NK-92 treated with Interleukin-12 subunit alpha and Interleukin-12 subunit beta, amount 100 ng/mL, for 24 hours (cell line): ENCODE data around the gene TMEM17.

Experiments used
- DNase-seq: peaks from one replicate; lab custom pipeline; 2025; lab: John Stamatoyannopoulos, UW

Gene TMEM17

DNA sequence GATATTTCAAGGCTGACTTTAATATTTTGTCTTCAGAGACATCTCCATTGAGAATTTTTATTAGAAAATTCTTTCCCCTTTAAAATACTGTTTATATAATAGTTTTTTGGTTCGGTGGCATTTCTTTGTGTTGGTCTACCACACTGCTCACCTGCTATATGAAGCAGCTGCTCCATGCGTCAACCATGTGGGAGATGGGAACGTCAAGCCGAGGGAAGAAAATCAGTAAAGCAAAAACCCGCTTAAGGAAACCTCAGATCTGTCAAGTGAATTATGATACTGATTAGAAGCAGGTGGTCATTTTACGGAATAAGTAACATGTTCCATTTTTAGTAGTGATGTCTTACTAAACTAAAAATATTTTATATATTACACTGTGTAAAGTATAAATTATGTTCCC is 5.6 kb upstream of the TMEM17 start:
- no peak for DNase-seq

DNA sequence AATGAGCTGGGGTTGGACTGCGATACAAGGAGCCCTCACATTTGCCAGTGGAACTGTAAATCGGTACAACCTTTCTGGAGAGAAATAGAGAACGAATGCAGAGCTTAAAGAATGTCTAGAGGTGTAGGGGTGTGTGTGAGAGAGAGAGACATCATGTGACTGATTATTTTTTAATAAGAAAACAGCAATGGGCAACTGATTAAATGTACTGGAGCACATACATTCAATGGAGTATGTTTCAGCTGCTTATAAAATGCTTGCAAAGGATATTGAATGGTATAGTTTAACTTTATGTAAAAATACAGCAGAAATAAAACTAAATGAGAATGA is 391 bp upstream of the TMEM17 start:
- DNase-seq, result no peak

DNA sequence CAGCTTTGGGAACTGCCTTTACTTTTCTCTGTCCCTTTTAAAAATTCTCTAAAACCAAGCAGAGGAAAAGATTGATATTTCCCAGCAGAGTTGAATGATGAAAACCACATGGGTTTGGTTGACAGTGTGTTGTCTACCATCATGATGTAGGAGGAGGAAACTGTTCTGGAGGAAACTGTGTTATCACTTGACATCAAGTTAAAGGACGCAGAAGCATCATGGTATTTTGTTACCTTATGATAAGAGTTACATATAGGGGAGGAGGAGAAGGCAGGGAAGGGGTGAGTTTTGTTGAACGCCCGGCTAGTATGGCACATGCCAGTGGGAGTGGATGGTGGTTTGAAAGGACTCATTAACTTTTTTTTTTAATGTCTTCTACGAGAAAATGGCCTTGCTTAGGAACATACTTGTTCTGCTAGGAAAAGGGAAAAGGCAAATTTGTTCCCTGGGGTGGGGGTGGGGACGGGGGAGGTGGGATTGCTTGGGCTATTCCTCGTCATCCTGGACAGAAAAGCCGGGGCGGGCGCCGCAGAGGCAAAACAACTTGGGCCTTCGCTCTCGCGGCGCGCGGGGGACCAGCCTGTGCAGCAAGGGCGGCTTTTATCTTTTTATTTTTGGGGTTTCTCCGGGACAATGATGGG is 766 bp downstream of the TMEM17 start:
- DNase-seq, result no peak

DNA sequence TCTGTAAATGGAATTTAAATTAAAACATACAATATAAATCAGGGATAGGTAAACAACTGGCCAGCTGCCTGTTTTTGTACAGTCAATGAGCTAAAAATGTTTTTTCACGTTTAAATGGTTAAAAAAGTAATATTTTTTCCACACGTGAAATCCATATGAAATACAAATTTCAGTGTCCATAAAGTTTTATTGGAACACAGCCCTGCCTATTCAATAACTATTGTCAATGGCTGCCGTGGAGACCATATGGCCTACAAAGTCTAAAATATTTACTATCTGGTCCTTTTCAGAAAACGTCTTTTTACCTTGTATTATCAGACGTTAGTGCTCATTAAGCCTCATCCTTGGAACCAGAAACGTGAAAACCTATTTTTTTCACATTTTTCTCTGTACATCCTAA is 1.3 kb downstream of the TMEM17 start:
- no peak for DNase-seq

DNA sequence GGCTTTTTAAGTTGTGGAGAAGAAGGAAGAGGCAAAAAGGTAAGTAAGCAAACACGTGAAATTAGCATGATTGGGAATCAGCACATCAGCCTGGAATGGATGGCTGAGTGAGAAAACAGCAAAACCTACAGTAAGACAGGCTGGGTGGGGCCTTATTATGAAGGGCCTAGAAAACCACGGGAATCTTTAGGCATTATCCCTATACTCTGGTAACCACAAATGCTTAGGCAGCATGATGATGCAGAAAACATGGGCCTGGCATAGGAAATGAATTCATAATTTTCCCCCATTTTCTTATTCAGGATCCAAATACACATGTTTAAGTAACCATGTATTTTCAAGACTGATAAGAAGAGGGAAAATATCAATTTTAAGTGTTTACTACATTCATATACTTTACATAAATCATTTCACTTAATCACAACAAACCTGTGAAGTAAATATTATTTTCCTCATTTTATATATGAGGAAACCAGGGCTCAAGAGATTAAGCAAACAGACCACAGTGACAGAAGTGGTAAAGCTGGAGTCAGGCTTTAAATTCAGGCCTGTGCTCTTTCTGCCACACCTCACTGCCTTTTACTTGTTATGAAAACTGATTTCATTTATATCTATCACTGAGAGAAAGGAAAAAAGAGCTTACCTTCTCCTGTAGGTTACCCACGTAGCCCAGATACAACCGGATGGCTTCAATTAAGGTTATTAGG is 4.0 kb downstream of the TMEM17 start:
- no peak for DNase-seq

DNA sequence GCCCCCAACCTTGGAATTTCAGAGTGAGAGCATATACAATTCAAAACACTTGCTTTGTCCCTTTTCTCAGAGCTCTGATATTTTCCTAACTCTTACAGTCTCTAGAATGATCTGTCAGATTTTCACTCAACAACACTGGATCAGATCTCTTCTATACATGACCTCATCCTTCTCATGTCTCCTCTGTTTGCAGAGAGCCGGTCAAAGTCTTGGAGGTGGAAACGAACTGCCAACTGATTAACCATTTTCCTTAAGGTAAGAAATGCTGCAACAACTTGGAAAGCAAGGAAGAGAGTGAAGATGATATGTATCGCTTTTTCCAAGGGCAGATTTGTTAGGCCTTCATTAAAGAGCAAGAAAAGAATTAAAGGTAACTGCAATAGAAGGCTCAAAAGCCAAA is 4.9 kb downstream of the TMEM17 start:
- no peak for DNase-seq

DNA sequence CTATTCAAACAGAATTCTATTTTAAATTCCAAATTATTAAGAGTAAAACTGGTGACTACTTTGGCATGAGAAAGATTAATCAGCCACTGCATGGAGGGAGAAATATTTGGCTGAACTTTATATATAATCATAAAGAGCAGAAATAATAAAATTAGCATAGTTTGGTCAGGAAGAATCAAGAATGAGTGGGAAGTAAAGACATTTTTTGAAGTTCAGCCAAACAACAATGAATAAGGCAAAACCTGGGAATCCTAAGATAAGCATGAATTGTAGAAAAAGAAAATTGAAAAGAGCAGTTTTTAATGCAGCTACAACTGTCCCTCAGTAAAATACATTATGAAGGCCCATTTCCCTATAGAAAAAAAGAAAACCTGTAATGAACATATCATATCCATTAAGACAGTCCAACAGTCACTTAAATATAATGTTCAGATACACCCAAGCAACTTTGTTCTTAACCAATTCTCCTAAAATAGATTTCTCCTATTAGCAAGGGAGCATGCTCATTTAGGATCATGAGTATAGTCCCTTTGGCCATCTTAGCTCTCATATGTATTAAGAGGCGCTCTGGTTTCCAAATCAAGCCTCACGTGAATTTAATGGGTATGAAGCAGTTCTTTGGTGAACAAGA is 6.5 kb downstream of the TMEM17 start:
- DNase-seq, result no peak

DNA sequence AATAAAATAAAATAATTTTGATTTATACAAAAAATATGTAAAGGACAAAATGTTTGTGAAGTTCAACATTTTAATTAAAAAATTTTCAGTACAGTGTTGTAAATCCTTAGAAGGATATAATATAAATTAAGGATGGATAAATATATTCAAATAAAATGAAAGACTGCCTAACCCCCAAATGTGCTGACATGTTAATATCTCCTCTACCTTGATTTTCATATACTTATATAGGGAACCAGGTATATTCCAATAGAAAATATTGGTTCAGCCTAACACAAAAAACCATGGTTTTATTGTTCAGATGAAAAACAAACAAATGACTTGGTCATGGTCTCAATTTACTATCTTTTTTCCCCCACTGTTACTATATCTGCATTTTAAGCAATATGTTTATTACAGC is 7.3 kb downstream of the TMEM17 start:
- DNase-seq, result no peak

DNA sequence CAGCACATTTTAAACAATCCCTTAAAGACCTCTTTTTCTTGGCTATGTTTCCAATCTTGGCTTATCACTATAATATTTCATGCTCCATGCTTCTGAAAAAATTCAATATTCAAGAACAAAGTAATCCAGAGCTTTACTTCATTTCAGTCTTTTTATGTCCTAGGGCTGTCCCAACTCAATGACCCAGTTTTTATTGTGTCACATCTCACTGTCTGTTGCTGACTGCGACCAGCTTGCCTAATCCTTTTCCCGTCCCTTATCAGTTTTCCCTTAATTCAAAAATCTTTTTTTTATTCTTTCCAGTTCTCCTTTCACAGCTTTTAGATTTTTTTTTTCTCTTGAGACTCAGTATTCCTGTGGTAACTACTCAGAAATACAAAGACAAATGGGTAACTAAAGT is 10.2 kb downstream of the TMEM17 start:
- DNase-seq, result no peak

DNA sequence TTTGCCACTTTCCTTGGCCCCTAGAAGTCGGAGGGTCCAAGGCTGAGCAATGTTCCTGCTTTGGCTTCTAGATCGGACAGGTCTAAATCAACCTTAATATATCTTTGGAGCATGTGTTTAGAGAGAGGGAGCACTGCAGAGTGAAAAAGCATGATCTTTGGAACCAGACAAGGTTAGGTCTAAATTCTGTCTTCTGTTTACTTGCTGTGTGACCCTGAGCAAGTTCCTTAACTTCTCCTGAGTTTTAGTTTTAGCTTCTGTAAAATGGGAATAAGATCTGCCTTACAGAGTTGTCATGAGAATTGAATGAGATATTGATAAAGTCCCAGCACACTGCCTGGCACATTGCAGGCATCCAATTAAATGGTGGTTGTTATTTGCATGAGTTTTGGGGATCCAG is 13.9 kb downstream of the TMEM17 start:
- DNase-seq, result no peak

DNA sequence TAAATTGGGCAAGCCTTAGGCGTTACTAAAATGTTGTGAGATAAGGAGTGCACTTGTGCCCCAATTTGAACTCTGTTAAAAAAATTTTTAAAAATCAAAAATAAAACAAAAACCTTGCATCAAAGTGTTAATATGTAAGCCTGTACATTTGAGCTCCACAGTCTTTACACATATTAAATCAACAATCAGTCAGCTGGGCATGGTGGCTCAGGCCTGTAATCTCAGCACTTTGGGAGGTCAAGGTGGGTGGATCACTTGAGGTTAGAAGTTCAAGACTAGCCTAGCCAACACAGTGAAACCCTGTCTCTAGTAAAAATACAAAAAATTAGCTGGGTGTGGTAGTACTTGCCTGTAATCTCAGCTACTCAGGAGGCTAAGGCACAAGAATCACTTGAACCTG is 16.3 kb downstream of the TMEM17 start:
- DNase-seq, result no peak

DNA sequence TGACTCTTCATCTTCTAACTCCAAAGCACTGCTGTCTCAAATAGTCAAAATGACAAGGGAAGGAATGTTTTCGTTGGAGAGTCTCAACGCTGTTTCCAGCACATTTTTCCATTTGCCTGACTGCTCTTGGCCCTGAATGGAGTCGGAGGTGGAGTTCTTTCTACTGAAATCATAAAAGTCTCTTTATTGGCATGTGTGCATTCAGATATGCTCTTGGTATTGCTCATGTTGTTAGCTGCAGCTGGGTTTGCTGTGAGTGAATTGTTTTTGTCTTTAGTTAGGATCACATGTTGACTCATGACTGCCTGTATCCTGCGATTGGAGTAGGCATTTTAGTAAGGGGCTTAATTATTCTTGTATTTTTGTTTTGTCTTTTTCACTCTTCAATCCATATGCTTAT is 16.8 kb downstream of the TMEM17 start:
- DNase-seq, result no peak

DNA sequence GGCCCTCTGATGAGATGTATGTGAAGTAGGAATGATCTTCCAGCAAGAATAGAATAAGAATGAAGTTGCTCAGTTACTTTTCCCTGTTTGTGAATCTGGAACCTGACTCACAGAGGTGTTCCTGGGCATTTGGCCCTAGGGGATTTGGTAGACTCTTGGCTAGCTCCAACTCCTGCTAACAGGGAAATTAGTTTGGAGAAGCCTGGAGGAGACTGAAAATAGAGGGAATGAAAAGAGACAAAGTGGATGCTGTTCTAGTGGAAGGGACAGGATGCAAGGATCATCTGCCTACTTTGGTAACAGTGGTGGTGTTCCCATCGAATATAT is 19.6 kb downstream of the TMEM17 start:
- no peak for DNase-seq

DNA sequence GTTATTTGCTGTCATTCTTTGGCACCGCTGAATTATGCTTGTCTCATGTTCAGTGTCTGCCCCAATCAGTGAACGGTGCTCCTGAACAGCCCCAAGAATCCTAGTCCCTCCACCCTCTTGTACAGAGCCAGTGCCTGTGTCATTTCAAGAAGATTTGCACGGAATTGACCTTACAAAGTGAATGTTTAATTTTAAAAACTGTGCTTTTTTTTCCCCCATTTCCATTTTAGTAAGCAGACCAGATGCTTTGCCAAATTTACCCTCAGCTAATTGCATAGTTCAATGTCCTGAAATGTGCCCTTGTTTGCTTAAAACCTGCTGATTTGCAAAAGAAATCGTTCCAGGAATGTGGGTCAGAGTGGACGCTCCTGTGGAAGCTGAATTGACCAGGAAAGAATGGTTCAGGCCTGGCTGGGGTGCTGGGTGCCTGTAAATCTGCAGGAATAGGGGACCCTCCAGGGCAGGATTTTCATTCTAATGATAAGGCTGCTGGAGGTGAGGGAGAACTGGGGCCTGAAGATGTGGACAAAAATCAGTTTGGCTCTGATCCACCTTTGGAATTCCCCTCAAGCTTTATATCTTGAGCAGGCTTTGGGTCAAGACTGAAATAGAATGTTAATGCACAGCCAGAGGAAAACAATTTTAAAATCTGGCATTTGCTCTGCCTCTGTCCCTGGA is 20.1 kb downstream of the TMEM17 start:
- no peak for DNase-seq

DNA sequence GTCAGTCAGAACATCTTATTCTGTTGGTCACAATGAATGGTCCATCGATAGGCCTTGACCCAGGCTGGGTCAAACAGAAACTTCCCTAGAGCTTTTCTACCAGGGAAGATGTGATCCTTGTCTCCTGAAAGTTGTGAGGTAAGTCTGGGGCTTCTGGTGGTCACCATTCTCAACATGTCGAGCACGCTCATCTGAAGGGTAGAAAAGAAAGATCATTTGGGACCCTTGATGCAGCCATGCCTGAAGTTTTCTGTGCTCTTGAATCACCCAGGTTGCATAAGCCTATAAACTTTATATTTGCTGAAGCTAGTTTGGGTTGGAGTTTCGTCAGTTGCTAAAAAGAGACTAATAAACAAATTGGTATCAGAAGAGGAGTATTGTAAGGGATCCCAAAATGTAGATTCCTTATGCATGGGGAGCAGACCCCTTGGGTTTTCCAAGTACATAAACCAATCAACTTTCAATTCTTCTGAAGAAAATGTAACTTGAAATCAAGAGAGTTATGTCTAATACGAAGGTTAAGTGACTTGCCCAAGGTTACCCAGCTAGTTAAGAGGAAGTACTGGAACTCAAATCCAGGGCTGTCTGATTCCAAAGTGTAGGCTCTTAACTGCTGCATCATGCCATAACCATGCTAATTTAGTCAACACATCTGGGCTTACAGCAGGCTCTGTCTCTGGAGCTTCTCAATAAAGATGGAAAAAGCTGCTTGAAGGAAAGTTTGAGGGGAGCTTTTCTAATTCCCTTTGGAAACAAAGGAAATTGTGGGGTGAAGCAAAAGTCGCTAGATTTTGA is 23.2 kb downstream of the TMEM17 start:
- DNase-seq, result no peak

DNA sequence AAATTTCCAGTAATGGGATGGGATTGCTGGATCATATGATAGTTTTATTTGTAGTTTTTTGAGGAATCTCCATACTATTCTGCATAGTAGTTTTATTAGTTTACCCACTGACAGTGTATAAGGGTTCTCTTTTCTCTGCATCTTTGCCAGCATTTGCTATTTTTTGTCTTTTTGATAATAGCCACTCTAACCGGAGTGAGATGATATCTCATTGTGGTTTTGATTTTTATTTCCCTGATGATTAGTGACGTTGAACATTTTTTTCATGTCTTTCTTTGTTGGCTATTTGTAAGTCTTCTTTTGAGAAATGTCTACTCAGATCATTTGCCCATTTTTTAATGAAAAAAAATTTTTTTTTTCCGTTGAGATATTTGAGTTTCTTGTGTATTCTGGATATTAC is 26.1 kb downstream of the TMEM17 start:
- no peak for DNase-seq

DNA sequence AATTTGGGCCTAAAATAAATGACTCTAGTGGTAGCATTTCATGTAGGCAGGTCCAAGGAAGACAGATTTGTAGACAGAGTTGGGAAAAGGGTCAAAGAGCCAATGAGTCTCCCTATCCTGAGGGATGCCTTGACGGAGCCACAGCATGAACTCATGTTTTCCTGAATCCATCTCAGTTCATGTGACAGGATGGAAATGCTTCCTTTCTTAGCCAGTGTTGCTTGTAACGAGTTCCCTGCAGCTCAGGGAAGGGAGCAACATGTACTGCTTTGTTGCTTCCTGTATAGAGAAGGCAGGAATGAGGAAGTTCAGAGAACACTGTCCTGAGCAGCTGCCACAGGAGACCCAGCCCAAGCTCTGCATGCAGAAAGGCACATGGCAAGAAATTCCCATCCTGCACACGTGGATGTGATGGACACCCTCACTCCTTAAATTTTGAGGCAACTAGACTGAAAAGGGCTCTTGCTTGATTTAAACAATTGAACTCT is 27.9 kb downstream of the TMEM17 start:
- no peak for DNase-seq

DNA sequence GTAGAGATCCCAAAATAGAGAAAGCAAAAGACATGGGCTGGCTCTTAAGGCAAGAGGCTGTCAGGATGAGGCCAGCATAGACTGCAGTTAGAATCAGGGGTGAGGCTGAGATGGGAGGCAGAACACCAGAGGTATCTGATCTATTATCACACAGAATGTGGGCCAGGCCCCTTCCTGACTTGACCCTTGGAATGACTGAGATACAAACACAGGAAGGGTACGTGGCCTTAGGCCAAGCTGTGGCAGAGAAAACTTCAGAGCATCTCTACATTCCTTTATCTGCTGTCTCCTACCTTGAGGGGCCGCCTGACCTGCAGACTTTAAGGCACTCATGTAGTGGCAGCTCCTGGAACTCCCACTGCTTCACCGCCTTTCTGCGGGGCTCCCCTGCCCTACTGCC is 28.4 kb downstream of the TMEM17 start:
- no peak for DNase-seq

DNA sequence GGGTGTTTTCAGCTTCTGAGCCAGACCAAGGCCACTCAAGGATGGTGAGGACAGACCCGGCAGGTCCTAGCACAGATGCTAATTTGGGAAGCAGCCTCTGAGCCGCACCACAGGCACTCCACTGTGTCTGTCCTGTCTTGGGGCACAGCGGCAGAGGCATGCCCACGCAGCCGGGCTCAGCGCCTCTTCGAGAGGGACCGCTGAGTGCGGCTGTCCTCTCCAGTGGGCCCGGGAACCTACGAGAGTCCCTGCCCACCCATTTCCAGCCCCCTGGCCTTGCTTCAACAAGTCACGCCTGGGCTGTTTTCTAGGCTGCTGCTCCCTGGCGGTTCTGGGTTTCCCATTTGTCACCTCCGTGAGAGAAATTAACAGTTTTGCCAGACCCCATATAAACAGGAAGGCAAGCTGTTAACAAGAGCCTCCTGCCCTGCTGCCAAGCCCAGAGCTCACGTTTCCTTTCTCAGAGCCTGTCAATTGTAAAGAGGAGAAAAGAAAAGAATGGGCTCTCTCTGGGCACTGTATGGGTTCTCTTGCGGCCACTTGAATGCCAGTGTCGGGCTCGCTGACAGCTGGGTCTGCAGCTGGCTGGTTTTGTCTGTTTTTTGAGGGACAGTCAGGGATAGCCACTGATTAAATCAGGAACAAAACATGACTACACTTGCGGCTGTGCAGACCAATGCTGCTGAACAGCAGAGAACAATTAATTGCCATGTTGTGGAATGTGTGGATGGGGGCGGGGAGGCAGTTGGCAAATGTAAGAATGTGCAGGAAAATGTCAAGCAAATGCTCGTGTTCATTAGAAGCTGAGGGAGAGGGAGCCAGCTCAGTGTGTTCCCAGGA is 30.6 kb downstream of the TMEM17 start:
- DNase-seq, result no peak

DNA sequence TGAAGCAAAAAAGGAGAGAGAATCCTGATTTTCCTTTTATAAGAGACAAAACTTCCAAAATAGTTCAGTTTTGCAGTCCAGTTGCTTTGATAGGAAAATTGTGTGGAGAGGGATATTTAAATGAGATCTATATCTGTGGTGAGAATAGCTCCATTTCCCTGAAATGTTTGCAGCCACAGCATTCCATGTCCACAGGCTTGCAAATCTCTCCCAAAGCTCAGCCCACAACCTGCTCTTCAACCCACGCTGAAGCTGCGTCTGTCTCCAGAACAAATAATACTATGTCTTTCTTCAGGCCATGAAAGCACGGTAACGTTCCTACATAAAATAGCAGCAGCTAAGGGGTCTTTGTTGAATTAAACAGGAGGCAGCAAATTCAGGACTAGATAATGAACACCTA is 31.8 kb downstream of the TMEM17 start:
- no peak for DNase-seq

DNA sequence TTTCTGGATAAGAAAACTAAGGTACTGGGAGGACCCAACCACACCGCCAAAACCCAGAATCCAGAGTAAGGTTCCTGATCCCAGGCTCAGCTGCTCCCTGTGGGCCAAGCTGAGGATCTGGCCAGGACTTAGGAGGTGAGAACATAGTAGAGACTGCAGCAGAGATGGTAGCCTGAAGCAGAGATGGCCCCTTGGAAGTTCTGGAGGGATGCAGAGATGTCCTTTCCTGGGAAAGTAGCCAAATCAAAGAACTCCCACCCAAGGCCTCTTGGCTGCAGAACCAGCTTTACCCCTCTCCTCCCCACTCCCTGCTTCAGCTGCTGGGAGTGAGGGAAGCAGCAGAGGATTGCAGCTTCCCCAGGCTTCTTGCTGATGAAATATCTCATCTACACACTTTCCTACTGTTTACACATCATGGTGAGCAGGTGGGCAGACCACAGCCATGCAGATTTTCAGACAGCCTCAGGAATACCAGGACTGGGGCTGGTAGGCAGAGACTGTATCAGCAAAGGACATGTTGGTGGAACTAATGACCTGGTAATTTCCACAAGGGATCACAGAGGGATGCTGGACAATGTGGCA is 32.7 kb downstream of the TMEM17 start:
- no peak for DNase-seq
